ENCODE results near the gene AK2.
"Not testable (repeated sequence)": the region's sequence is repeated elsewhere in the genome, so short reads cannot be mapped to it uniquely, and the experiment has no call there.

Gene AK2

GRCh38 chr1:33036526-33037503 lies at the start of gene AK2:
Gene AK2 (minus strand): TSS chr1:33036883. CDS start chr1:33036828, 55 bp downstream.
- peak; percentile 93 for DNase-seq (ENCODE audit: low spot score)

DNA sequence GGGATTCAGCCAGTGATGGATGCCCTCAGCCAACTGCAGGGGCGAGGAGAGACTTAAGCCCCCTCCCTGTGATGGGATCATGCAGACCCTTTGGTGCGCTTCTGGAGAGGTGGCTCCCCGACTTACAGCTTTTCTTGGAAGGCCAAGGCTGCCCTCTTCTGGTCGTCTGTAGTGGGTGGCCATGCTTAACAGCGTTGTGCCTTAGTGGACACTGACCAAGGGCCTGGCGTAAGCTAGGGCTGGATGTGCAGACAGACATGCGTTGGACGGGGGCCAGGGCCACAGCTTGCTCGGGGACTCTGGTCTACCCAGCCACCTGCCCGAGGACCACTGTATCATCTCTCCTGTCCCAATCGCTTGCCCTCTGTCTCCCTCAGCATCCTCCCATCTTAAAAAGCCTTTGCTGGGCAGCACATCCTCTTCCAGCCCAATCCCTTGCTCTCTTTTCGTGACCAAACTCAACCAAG lies 49.7 kb upstream of the AK2 start:
- peak; percentile 25 for DNase-seq (ENCODE audit: low spot score)

DNA sequence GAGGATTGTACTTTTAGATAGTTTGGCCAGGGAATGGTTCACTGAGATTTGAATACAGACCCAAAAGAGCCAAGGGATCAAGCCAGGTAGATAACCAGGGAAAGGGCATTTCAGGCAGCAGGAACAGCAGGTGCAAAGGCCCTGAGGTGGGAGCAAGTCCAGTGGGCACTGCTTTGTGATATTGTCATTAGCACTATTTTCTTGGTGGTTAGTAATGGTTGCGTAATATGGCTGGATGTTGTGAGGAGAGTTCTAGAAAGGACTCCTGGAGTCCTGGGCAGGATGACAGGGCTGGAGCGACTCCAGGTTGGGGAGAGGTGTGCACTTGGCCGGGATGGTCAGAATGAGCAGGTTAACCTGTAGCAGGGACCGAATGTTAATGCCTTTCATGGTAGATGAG lies 48.6 kb upstream of the AK2 start:
- no peak for DNase-seq (ENCODE audit: low spot score)

GRCh38 chr1:33082575-33083108 lies 46.0 kb upstream of the AK2 start:
- DNase-seq (ENCODE audit: low spot score), result no peak

DNA sequence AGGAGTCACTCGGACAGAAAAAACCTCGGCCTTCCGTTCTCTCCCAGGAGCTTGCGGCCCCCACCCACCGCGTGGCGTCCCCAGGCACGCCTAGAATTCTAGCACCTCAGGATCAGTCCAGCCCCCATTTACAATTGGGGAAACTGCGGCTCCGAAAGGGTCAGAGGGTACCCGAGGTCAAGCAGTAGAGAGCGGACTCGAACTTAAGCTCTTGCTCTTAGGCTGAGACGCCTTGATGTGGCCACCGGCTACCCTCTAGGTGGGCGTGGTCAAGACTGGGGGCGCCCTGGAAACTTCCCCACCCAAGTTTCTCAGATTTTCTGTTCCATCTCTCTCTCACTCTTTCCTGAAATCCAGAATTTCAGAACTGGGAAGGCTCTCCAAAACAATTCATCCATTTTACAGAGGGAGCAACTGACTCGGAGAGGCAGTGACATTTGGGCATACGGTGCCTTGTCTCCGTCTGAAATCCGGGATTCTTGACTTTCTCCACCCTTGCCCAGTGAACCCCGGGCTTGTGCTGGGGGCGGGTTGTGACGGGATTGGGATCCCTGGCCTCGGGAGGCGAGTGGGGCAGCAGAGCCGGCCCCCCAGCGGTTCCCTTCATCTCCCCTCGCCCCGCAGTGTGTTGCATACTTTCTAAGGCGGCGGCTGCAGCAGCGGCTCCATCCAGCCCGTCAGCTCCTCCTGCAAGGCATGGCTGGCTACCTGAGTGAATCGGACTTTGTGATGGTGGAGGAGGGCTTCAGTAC lies 45.0 kb upstream of the AK2 start:
- DNase-seq (ENCODE audit: low spot score), result no peak

GRCh38 chr1:33080885-33081553 lies 44.3 kb upstream of the AK2 start, which contains the start of gene AZIN2:
Gene AZIN2 (plus strand): TSS chr1:33081153. CDS start chr1:33082250, 1,097 bp downstream.
- DNase-seq (ENCODE audit: low spot score), result peak; percentile 96

- no peak for DNase-seq (ENCODE audit: low spot score)
Observed at GRCh38 chr1:33080373-33080772, 43.7 kb upstream of the AK2 start.

GRCh38 chr1:33078030-33078591 lies 41.4 kb upstream of the AK2 start:
- no peak for DNase-seq (ENCODE audit: low spot score)

DNA sequence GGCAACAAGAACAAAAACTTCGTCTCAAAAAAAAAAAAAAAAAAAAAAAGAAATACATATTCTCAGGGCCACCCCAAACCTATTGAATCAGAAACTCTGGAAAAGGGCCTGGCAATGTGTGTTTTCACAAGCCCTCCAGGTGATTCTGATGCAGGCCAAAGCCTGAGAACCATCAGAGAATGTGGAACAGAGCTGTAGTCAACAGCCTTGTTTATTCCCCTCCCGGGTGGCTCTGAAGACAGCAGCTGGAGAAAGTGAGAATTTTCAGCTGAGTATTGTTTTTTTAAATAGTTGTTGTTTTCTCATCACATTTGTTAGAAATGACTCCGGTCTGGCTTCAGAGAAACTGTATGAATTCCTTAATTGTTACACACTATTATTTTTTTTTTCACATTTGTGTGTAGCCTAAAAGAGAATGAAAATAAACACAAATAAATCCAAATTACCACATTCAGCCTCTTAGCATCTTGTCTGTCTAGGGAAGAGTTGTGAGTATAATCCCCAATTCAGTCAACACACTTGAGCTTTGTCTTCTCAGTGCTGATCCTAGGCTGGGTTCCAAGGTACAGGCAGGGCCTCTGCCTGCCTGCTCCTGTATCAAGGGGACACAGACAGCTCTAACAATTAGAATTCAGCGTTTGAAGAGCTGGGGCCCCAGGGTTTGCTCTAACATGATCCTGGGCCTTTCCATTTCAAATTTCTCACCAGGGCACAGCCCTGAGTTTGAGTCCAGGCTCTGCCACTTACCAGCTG lies 37.7 kb upstream of the AK2 start:
- no peak for DNase-seq (ENCODE audit: low spot score)

DNA sequence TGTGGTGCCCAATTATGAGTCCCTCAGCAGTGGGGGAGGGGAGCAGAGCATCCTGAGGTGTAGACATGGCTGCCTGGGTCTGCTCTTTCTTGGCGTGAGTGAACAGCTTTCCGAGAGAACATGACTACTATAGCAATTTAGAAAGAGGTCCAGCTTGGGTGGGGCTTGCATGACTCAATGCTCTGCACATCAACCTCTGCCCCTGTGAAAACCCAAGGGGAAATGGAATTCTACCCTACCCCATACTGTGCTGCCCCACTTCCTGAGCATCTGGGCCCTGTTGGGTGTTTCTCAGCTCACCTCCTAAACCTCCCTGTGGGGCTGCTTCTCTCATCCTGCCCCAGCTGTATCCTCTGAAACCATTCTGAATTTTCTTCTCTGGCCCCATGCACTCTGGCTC lies 36.0 kb upstream of the AK2 start:
- DNase-seq (ENCODE audit: low spot score), result no peak

DNA sequence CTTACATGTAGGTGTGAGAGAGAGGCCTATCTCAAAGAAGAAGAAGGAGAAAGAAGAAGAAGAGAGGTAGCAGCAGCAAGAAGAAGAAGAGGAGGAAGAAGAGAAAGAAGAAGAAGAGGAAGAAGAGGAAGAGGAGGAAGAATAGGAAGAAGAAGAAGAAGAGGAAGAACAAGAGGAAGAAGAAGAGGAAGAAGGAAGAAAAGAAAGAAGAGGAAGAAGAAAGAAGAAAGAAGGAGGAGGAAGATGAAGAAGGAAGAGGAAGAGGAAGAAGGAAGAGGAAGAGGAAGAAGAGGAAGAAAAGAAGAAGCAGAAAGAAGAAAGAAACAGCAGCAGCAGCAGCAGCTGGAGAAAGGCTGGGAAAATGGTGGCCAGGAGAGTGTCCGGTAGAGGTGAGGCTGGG lies 33.9 kb upstream of the AK2 start:
- no peak for DNase-seq (ENCODE audit: low spot score)

GRCh38 chr1:33068108-33068507 lies 31.4 kb upstream of the AK2 start:
- not testable (repeated sequence) for DNase-seq (ENCODE audit: low spot score)

GRCh38 chr1:33066477-33066876 lies 29.8 kb upstream of the AK2 start:
- not testable (repeated sequence) for DNase-seq (ENCODE audit: low spot score)

DNA sequence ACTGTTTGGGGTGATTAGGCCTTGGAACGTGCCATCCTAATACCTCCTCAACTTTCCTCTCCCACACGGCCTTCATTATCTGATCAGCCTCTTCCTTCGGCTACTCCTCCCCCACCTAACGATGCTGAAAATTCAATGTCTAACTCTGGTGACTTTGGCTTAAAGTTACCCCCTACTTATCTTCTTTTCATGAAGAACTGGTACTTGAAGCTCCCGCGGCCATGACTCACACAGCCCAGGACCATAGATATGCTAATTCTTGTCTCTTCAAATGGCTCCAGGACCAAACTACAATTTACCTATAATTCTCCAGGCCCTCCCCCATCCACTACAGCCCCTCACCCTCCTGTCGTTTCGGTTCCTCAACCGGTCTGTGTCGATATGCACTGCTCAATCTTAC lies 28.6 kb upstream of the AK2 start:
- no peak for DNase-seq (ENCODE audit: low spot score)

DNA sequence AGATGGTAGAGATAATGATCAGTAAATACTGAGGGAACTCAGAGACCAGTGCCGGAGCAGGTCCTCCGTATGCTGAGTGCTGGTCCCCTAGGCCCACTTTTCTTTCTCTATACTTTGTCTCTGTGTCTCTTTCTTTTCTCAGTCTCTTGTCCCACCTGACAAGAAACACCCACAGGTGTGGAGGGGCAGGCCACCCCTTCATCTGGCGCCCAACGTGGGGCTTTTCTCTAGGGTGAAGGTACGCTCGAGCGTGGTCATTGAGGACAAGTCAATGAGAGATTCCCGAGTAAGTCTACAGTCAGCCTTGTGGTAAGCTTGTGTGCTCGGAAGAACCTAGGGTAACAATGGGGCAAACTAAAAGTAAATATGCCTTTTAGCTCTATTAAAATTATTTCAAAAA lies 27.6 kb upstream of the AK2 start:
- DNase-seq (ENCODE audit: low spot score), result not testable (repeated sequence)

DNA sequence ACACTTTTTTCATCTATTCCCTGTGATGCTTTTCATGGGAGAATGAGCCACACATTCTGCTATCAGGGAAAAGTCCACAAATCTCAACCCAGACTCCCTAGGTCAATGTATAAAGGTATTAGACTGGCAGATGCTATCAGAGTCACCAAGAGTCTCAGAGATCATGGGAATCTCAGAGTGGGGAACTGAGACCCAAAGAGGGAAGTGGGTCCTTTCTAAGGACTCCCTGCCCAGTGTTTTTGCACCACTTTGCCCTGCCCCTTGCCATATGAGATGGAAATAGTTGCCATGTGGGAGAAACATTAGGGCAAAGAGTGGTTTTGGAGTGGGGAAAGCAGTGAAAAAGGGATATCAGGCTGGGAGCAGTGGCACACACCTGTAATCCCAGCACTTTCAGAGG lies 25.2 kb upstream of the AK2 start:
- no peak for DNase-seq (ENCODE audit: low spot score)

- DNase-seq (ENCODE audit: low spot score), result no peak
Observed at GRCh38 chr1:33060579-33061083, 23.9 kb upstream of the AK2 start.

DNA sequence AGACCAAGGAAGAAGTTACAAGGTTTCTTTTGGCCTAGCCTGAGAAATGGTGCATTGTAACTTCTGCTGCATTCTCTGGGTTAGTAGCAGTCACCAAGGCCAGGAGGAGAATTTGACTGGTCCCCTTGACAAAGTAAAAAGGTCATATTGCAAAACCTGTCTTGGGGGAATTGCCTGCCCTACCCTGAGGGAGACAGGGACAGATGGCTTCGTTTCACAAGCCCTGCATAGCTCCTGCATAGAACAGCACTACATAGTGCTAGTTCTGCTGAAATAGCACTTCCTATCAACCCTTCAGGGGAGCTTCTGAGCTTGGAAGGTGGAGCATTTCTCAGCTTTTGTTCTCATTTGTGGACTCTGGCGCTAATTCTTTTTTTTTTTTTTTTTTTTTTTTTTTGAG lies 20.4 kb upstream of the AK2 start:
- no peak for DNase-seq (ENCODE audit: low spot score)

DNA sequence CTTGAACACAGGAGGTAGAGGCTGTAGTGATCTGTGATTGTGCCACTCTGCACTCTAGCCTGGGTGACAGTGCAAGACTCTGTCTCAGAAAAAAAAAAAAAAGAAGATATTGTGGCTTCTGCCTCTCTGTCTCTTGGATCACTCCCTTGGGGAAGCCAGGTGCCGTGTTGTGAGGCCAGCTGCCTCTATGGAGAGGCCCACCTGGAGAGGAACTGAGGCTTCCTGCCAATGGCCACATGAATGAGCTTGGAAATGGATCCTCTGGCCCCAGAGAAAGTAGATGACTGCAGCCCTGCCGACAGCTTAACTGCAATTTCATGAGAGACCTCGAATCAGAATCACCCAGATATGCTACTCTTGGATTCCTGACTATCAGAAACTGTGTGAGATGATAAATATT lies 19.7 kb upstream of the AK2 start:
- DNase-seq (ENCODE audit: low spot score), result no peak

- peak; percentile 41 for DNase-seq (ENCODE audit: low spot score)
Observed at GRCh38 chr1:33055210-33056008, 18.7 kb upstream of the AK2 start.
